HuH-7.5 (cell line): ENCODE measurements around the gene KIAA1755.

Source experiments
- DNase-seq: peaks from one replicate; pipeline ENCODE4 v3.0.0; 2011; ENCODE audit warnings: low spot score

Gene KIAA1755

DNA sequence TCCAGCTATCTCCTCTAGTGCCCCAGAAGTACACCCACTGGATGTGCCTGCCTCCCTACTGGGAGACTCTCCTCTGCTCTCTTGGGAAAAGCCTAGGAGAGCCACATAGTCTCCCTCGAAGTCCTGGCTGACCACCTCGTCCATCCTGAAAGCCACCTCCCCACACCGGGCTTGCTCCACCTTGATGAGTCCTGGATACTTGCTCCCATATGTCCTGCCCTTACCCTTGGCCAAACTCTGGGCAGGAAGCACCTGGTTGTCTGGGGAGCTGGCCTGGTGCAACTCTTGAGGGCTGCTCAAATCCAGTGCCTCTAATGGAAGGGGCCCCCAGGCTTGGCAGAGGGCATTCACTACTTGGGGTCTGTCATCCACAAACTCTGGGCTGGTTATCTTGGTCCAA lies 19.3 kb downstream of the KIAA1755 start:
- DNase-seq, result no peak

DNA sequence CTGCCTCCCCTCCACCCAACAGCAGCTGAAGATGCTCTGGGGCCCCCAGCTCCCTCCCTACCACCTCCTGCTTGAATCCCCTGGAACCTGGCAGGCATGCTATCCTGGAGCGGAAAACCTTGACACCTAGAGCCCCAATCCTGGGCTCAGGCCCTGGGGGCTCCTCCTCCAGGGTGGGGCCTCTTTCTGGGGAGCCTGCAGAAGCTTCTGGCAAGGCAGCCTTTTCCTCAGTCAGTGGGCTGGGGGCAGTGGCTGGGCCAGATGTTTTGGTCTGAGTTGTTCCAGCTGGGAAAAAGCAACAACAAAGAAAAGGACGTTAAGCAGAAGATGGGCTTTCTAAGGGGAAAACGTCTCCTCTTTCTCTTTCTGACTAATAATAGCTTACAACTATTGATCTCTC lies 21.1 kb downstream of the KIAA1755 start:
- no peak for DNase-seq

DNA sequence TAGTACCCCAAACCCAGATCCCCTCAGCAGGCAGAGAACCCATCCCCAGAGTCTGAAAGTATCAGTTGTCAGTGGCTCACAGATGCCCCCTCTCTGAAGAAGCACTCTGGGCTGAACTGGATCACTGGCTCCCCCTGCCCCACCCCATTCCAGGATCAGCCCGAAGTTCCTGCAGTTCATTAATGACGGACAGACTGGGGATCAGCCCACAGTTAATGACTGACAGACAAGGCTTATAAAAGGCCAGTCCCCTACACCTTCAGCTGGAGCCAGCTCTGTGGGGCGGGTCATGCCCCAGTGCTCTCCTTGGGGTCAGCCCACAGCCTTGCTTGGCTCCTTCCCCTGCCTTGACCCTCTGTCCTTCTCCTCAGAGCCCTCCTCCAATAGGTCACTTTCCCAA lies 21.7 kb downstream of the KIAA1755 start:
- DNase-seq, result no peak

DNA sequence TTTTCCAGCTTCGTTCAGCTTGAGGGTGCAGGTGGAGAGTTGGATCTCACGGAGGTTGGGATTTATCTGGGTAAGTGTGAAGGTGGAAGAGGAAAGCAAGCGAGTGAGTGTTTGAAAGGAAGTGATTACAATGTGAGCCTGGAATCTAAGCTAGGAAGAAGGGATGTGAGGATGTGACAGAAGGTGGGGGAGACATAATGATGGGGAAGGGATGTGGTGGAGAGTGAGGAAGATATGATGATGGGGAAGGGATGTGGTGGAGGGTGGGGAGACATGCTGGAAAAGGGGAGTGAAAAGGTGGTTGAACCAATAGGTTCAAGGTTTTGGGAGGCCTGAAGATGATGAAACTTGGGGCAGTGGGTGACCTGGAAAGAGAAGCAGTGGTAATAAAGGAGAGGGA lies 23.2 kb downstream of the KIAA1755 start:
- no peak for DNase-seq

DNA sequence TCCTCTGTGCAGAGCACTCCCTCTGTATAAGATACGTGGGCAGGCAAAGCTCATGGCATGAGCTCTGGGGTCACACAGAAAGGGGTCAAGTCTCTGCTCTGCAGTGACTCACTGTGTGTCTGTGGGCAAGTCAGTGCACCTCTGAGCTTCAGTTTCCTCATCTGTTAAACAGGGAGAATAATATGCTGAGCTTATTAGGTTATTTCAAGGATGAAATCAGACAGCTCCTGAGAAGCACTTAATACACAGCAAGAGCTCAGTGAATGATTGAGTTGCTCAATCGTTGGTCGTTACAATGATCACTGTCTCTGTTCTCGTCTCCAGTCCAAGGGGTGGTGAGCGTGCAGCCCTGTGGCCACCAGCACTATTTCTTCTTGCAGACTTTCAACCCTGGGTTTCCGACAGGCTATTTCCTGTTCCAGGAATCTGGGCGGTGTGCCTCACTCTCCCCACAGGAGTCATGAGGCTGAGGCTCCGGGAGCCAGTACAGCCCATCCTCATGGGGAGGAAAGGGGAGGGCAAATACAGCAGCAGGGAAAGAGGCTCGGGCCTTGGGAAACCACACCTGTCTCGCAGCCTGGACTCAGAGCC lies 28.9 kb downstream of the KIAA1755 start:
- no peak for DNase-seq

DNA sequence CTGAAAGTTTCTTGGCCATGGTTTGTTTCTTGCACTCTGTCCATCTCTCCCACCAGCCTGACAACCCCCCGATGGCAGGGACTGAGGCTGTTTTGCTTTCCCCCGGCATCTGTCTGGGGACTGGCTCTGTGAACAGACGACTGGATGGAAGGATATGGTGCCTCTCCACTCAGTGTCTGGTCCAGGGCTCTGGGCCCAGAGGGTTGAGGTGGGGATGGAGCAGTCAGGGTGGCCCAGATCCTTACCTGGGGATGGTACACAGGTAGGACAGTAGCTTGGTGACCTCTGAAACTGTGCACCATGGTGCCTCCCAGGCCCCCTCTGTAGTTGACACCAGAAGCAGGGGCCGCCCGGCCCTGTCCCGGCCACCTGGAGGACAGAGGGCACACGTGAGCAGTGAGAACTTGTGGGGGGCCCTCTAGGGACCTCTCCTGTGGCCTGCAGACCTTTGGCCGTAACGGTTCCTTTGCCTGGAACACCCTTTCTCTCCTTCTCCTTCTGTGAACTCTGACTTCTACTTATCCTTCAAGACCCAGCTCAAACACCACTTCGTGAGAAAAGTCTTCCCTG lies 29.5 kb downstream of the KIAA1755 start:
- DNase-seq, result no peak

DNA sequence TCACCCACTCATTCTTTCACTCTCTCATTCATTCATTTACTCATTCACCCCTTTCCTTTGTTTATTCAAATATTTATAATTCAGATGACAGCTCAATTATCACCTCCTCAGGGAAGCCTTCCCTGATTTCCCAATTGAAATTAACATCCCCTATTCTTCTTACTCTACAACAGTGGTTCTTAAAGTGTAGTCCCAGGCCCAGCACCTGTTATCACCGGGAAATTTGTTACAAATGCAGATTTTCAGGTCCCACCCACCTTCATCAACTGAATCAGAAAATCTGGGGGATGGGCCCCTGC lies 30.3 kb downstream of the KIAA1755 start:
- DNase-seq, result no peak

DNA sequence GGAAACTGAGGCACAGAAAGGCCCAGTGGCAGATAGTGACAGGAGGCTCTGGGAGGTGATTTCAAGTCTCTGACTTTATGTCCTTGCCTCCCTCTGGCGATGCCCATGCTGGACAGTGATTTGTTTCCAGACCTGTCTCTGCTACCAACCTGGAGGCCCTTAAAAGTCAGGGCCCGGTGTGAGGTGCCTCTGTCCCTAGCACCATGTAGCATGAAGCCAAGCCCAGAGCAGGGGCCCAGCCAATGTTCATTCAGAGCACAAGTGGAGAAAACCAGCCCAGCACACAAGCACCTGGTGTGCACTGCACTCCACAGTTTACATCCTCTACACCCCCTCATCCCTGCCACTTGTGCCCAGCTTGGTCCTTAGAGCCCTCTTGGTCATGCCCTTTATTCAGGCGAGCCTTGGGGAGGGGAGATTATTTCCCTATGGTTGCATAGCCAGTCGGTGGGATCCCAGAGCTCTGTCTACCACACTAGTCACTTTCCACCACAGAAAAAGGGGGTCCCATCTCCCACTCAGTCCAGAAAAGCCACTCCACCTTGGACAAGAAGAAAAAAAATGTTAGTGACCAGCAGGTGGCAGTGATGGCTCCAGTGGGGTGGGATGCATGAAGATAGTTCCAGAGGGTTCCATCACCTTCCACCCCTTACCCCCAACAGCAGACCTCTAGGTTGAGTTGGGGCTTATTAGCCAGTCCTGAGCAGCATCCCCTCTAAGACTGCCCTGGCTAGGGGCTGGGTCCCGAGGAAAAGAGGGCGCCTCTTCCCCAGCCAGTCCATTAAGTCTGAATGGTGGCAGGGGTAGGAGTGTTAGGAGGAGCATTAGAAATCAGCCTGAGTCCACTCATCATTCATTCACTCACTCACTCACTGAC lies 30.9 kb downstream of the KIAA1755 start:
- no peak for DNase-seq

DNA sequence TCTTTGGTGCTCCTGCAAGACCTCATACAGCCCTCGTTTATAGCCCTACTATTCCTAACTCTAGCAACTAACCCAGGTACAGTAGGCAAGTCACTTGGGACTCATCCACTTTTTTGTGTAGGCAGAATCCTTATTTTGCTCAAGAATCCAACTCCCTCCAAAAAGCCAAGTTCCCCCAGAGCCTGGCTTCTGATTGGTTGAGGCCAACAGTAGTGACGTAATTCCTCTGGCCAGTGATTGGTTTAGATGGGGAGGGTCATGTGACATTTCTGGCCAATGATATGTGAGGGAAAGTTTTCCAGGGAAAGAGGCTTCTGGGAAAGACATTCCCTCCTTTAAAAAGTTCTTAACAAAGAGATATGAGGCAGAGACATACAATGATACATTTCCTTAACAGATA lies 32.1 kb downstream of the KIAA1755 start:
- no peak for DNase-seq

DNA sequence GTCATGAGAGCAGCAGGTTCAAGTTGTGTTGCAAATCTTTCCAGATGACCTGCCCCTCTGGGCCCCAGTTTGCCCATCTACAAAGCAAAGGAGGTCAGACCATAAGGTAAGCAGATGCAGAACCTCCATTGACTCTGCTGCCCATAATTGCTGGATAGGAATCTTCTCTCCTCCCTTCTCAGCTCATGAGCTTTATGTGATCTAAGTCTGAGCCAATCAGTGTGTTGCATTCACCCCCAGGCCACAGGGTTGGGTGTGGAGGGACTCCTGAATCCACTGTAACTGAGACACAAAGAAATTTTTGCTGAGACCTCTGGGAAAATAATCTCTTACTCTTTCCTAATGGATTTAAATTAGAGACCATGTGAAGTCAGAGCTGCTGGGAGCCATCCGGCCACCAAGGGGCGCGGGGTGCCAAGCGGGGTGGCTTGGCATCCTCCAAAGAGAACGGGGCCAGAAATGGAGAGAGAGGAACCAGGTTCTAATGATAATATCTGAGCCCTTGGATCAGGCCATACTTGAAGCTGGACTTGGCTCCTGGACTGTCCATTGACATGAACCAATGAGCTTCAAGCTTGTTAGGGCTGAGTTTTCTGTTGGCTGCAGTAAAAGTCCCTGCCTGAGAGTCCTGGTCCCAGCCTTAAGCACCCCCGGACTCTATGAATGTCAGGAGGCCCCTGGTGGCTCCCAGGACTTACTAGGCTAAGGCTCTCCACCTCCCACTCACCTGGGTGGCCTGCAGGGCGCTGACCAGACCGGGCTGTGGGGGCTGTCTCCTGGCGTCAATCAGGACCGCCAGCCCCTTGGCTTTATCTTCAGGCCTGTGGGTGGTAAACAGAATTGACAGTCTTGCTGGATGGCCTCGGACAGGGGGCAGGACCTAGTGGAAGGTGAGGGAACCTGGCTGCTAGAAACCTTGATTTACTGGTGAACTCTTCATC lies 32.8 kb downstream of the KIAA1755 start:
- DNase-seq, result no peak

DNA sequence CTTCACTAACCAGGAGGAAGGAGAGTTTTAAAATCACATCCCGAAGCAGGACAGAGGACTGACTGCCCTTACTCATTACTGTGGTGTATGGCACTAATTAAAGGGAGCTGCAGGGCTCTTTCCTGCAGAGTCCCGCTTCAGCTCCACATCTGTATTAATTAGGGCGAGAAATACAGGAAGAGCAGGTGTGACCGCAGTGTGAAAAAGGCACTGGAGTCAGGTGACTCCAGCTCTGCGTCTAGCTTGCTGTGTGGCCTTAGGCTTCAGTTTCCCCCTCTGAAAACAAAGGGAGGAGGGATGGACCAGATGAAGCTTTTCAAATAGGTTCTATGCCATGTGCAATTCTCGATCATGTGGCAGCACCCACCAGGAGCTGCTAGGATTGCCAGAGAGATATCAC lies 34.0 kb downstream of the KIAA1755 start:
- no peak for DNase-seq

DNA sequence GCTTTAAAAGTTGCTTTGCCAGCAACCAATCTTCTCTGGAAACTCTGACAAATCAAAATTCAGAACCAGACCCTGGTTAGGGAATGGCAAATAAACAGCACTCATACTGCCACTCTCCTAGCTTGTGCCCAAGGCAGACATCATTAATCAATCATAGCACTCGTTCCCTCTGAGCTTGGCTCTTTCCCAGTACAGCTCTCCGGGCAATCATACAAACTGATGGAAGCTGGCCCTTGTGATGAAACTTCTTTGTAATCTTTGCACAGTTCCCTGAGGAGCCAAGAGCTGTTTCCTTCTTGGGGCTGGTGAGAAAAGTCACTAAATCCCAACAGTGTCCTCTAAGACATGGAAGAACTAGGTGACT lies 34.7 kb downstream of the KIAA1755 start:
- DNase-seq, result no peak

DNA sequence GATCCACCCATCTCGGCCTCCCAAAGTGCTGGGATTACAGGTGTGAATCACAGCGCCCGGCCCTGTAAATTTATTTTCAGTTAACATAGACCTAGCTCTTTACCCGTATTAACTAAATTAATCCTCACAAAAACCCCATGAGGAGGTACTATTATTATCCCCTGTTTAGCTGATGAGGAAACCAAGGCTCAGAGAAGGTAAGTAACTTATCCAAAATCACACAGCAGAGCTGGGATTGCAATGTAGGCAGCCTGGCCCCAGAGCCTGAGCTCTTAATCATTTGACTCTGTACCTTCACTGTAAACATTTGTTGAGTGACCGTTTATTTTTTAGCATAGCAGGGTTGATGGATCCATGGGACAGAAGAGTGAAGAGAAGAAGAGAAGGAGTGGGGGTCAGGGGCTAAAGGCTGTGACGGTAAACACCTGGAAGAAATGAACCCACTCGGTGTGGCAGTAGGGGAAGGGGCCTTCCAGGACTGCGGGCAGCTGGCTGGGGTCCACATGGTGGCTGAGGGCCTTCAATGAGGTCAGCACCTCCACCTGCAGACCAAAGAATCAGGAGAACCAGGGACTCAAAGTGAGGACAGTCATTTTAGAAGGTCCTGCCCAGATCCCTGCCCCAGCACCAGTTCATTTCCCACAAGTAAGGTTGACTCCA lies 35.2 kb downstream of the KIAA1755 start:
- DNase-seq, result no peak

DNA sequence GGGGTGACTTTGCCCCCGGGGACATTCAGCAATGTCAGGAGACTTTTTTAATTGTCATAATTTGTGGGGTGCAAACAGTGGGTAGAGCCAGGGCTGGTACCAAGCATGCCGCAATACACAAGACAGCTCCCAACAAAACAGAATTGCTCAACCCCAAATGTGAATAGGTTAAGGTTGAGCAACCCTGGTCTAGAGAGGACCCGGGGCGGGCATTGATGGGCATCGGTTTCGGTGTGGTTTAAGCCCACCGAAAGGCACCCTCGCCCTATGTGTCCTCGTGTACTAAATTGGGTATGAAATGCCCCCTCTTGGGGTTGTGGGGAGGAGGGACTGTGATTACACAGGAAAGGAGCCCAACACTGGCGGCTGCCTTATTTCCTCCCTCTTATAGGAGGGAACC lies 36.0 kb downstream of the KIAA1755 start:
- no peak for DNase-seq

DNA sequence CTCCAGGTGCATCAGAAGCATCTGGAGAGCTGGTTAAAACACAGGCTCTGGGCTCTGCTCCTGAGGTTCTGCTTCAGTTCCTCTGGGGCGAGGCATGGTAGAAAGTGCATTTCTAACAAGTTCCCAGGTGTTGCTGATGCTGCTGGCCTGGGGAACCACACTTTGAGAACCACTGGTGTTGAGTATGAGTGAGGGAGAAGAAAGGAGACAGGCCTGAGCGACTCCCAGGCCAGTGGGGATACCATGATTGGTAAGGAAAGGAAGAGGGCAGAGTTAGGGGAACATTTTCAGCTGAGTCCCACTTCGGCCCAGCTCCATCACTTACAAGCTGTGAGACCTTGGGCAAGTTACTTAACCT lies 36.8 kb downstream of the KIAA1755 start:
- DNase-seq, result no peak

DNA sequence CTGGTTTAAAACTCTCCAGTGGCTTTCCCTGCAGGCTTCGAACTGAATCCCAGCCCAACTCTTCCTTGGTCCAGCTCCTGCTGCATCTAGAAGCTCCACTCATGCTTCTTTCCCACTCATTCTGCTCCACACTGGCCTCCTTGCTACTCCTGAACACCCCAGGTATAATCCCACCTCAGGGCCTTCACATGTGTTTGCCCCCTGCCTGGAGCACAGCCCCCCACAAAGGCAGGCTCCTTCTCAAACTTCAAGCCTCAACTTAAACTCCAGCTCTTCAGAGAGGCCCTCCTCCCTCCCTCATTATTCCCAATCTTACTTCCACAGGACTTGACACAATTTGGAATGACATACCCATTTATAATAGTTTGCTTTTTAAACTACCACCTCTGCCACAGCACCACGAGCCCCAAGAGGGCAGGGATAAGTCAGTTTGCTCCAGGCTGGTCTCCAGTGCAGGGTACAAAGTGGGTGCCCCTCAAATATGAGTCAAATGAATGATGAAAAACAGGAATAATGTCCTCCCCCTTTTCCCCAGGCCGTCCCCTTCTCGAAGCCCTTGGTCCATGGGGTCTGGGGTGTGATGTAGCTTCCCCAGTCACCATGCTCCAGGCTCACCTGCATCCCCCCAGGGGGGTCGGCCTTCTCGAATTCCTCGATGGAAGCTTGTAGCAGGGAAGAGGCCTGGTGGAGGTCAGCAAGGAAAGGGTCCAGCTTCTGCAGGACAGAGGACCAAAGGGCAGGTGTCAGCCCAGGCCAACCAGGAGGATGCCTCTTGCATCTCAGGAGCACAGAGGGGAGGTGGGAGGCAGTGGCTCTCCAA lies 37.4 kb downstream of the KIAA1755 start:
- no peak for DNase-seq

DNA sequence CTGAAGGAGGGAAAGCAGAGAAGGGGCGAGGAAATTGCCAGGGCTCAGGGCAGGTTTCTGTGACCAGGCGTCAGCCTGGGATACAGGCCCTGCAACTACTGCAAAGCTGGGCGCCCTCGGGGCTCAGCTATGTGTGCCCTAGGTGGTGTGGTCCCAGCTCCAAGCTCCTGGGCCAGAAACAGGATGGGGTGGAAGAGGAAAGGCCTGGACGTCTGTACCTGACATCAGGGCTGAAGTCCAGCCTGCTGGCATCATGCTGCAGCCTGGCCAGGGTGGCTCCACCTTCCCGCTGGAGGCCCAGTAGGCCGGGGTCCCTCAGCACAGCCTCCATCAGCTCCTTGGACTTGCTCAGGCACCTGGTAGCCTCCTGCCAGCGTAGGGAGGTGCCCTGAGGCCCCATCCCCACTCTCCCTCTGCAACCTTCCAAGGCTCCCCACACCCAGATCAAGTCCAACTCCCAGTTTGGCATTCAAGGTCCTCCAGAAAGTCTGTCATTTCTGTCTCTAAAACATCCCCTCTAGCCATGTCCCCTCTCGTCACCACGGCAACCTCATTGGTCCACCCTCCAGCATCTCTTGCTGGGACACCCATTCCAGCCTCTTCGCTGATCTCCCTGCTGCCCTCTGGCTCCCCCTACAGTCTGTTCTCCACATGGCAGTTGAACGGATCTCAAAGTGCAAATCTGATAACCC lies 38.2 kb downstream of the KIAA1755 start:
- DNase-seq, result peak; percentile 85

DNA sequence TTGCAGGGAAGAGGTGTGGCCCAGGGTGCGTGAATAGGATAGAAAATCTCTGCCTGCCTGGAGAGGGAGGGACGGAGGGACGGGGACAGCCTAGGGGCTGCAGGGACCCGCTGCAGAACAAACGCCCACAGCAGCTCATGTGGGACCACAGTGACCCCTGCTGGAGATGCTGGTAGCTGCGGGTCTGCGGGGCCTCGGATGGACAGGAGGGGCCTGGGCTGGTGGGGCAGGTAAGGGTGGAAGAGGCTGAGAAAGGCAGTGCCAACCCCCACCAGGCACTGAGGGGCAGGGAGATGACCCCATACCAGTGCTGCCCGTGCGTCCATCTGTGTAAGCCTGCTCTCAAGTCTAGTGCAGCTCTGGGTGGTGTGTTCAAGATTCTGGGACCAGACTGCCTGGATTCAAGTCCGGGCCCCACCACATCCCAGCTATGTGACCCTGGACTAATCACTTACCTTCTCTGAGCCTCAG lies 39.4 kb downstream of the KIAA1755 start:
- DNase-seq, result peak; percentile 93

DNA sequence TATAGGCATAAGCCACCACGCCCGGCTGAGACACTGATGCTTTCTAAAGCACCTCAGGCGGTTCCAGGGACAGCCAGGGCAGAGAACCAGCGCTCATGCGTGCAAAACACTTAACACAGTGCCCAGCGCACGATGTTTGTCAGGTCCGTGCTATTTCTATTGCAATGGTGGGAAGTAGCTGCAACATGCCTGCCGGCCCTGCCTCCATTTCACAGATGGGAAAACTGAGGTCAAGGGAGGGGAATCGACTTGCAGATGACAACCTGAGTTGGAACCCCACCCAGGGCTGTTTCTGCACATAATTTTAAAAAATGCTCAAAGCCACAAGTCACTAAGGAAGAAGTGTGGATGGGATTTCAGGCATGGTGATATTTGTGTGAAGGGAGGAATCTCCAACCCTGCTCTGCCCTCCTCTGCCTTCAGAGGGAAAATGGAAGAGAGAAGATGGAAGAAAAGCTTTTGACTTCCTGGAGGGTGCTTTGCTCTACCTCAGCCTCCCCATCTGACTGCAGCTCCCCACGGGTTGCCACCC lies 39.9 kb downstream of the KIAA1755 start:
- DNase-seq, result no peak
